ENCODE measurements around the gene PTPN22. TPM values are rescaled to one million over a fixed set of nuclear protein-coding genes. Genes with fewer than 3 reads are reported as not detected.

The PTPN22 gene
- total and polyA plus RNA-seq, 9 of the 15 experiments (the other 6 are each of a cell fraction or from before 2014, with no cell fraction given), result 0.45 to 4.6 (median 1.1) TPM

- WGBS (ENCODE audit: insufficient coverage, low coverage, missing lambda C conversion rate), result 82% methylated on average over 5 of the region's 5 CpGs
- CTCF ChIA-PET (ENCODE audit: low intra/inter-chr PET ratio), result no interaction called here
- no peak for FAIRE-seq
- no peak for TF ChIP-seq ZBTB5 (IDR thresholded peaks at IDR 0.05)
- peak; percentile 39; the same call in 1 of the 2 replicates for TF ChIP-seq CBFA2T3 (IDR thresholded peaks at IDR 0.05)
- TF ChIP-seq CBFA2T2 (conservative IDR thresholded peaks at IDR 0.05), result 0 out of 2 replicates have a peak, but pooled peaks have one; percentile 16
- TF ChIP-seq STAT5A (IDR thresholded peaks at IDR 0.05; ENCODE audit: borderline replicate concordance, low read length), result no peak
- TF ChIP-seq, protein P1, sequence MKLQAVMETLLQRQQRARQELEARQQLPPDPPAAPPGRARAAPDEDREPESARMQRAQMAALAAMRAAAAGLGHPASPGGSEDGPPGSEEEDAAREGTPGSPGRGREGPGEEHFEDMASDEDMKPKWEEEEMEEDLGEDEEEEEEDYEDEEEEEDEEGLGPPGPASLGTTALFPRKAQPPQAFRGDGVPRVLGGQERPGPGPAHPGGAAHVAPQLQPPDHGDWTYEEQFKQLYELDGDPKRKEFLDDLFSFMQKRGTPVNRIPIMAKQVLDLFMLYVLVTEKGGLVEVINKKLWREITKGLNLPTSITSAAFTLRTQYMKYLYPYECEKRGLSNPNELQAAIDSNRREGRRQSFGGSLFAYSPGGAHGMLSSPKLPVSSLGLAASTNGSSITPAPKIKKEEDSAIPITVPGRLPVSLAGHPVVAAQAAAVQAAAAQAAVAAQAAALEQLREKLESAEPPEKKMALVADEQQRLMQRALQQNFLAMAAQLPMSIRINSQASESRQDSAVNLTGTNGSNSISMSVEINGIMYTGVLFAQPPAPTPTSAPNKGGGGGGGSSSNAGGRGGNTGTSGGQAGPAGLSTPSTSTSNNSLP (IDR thresholded peaks at IDR 0.05; ENCODE audit: borderline replicate concordance, low read depth, low read length), result no peak
- no peak for TF ChIP-seq MITF (IDR thresholded peaks at IDR 0.05)
- no peak for TF ChIP-seq NFATC3 (IDR thresholded peaks at IDR 0.05)
- no peak for TF ChIP-seq ZNF277 (CRISPR knock-in tag; IDR thresholded peaks at IDR 0.05; ENCODE audit: borderline replicate concordance)
- TF ChIP-seq RREB1 (CRISPR knock-in tag; IDR thresholded peaks at IDR 0.05), result no peak
- no peak for TF ChIP-seq LARP7 (IDR thresholded peaks at IDR 0.05)
- no peak for TF ChIP-seq RFX7 (CRISPR knock-in tag; IDR thresholded peaks at IDR 0.05)
Observed at GRCh38 chr1:113916974-113917373, 45.5 kb upstream of the PTPN22 start.

More at GRCh38 chr1:113916974-113917373, 45.5 kb upstream of the PTPN22 start:
- Histone ChIP-seq H3K4me2 (ENCODE audit: insufficient read depth, low read length) (no peak overlapping the region), H2AFZ (ENCODE audit: low read depth, low read length) (no peak overlapping the region), H3K79me2 (ENCODE audit: control insufficient read depth, insufficient read depth, low read length) (peaks cover 27% of the 10 kb centered on the region), H3K27ac (ENCODE audit: extremely low read depth, low read depth, low read length) (no peak overlapping the region), H3K27me3 (ENCODE audit: control insufficient read depth in 2 of 2, insufficient read depth in 2 of 2, low read length in 2 of 2) (no peaks in the 10 kb centered on the region), H3K9me3 (replicated peaks; ENCODE audit: control insufficient read depth, insufficient read depth, low read depth, low read length) (no peaks in the 10 kb centered on the region), H3K9ac (ENCODE audit: insufficient read depth in 1 of 2, low read depth in 2 of 2, low read length in 2 of 2) (no peak overlapping the region), H4K20me1 (replicated peaks; ENCODE audit: control insufficient read depth, insufficient read depth, low read length) (no peaks in the 10 kb centered on the region), H3K4me3 (no peak overlapping the region), H3K9me1 (ENCODE audit: control insufficient read depth, insufficient read depth, low read length) (peaks cover 3% of the 10 kb centered on the region), H3K36me3 (ENCODE audit: control insufficient read depth, insufficient read depth, low read length) (peaks cover 16% of the 10 kb centered on the region), H3K4me1 (replicated peaks in 1 of 2; ENCODE audit: control insufficient read depth in 2 of 2, insufficient read depth in 2 of 2, low read length in 2 of 2) (peaks cover 25 to 52% of the 10 kb centered on the region in 2 experiments; a peak in 4 of 5 replicates)
- intact Hi-C loops (cut with micrococcal nuclease), result no loop called here
- POLR2A ChIA-PET, result interaction anchor here (1.4 to 6.5 kb wide), 3 partner anchors 8 to 13 kb away, joined by 4 to 64 read pairs (median 8); partner anchors contain the start of gene HIPK1
- ATAC-seq (no peak), DNase-seq (ENCODE audit: extremely low read depth in 1 of 4, low spot score in 3 of 4) (no peak)
- no TSS peak for BruUV-seq (replicated peaks)
- in situ Hi-C loops (cut with MboI), result no loop called here

All from K562 (cell line).